Right cardiac atrium (tissue), 5 donors: ENCODE results near the gene ASH1L. TPM values are rescaled to one million over a fixed set of nuclear protein-coding genes. Genes with fewer than 3 reads are reported as not detected.
"Not testable (repeated sequence)": the region's sequence is repeated elsewhere in the genome, so short reads cannot be mapped to it uniquely, and the experiment has no call there.

Experiments used
- ATAC-seq, 2 donors: fragments of 200-7000 bp; cut with Tn5 transposase; one replicate each; pipeline versions ENCODE4 v1.8.0 to v1.9.1; 2020; ENCODE audit warnings: moderate library complexity in 2 of 2, mild to moderate bottlenecking in 1 of 2
- DNase-seq, 3 donors: peaks; one replicate each; pipeline ENCODE4 v3.0.0-alpha.2; 2020
- H3K27ac ChIP-seq: one replicate; pipeline ENCODE4 v1.5.1; 2013; ENCODE audit warnings: mild to moderate bottlenecking, low read length, control low read depth, moderate library complexity
- H3K27me3 ChIP-seq: one replicate; pipeline ENCODE4 v1.6.1; 2013; ENCODE audit not compliant: control insufficient read depth, insufficient read depth
- H3K4me1 ChIP-seq: one replicate; pipeline ENCODE4 v1.6.1; 2013; ENCODE audit warnings: low read length; ENCODE audit not compliant: control insufficient read depth, insufficient read depth
- H3K4me3 ChIP-seq: one replicate; pipeline ENCODE4 v1.5.1; 2013; ENCODE audit warnings: low read length, control low read depth
- H3K9me3 ChIP-seq: one replicate; pipeline ENCODE4 v1.6.1; 2013; ENCODE audit warnings: low read length; ENCODE audit not compliant: control insufficient read depth
- WGBS: extraction: QIAGEN DNeasy Blood & Tissue Kit; methylation state at CpG from one replicate; pipeline ENCODE4 v1.1.7; 2013; 5-methylcytosine and 5-hydroxymethylcytosine counted together
- intact Hi-C, 4 donors: fragments of 100-400 bp; cut with DNase I; formaldehyde crosslinking; loops; one replicate each; pipeline versions ENCODE4 v1.11.0 to v1.14.0; 2022 to 2023
- polyA plus RNA-seq: library from polyadenylated mRNA; stranded (reverse); fragments of 200-250 nt; gene quantifications from one replicate; pipeline ENCODE4 v1.2.3, GENCODE V29; 2013
- total RNA-seq, 4 donors: library from RNA; stranded (reverse); fragmentation: NEBNext Ultra II Directional; extraction: Animal tissue kit (Norgen Biotek cat#: 25700); gene quantifications; one replicate each; pipeline ENCODE4 v1.2.1, GENCODE V29; 2021
- donor health status: healthy with polysubstance abuse.
- donor health status: DM: no; HTN: yes; CAD: no.
- donor health status: DM: no; HTN: no; CAD: no.
- donor health status: DM: no; HTN: yes; CAD: no; lungs with severe emphysema.
- donor health status: DM: yes; HTN: yes; CAD: no.

ASH1L gene
- total and polyA plus RNA-seq, 5 donors, result 11.3 to 57.7 (median 48.0) TPM

DNA sequence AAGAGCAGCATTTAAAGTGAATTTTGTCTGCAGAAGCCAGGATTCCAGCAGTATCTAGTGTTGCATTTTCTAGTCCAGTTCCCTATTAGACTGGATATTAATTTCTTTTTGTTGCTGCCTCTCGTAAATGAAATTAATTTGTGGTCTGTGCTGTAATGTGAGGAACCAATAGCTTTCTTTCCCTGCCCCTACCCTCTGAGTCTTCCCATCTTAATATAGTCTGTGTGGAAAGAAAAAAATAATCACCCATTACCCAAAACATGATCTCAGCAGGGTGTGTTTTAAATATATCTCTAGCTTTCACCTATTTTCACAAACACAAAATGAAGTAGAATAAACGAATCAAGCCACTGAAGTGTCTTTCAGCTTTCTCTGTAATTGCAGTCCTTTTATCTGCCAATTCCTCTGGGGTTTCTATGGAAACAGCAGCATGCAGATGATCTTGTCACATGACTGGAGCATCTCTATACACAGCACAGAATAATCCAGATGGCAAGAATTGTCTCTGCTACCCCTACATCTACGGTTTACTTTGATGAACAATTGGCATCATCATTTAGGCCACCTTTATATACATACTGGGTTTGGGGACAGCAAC, 33.4 kb upstream of the ASH1L start:
- H3K9me3 ChIP-seq, ATAC-seq, DNase-seq, H3K4me3 ChIP-seq, H3K4me1 ChIP-seq, H3K27ac ChIP-seq, H3K27me3 ChIP-seq: not testable (repeated sequence)
- 63% methylated on average over 3 of the region's 3 CpGs for WGBS
- intact Hi-C loops, result loop anchor here in 2 of 4 donors (10.0 kb wide), 3 partner anchors 251 to 341 kb away; partner anchors contain the start of gene ENTREP3 (in 1 of the 2)

DNA sequence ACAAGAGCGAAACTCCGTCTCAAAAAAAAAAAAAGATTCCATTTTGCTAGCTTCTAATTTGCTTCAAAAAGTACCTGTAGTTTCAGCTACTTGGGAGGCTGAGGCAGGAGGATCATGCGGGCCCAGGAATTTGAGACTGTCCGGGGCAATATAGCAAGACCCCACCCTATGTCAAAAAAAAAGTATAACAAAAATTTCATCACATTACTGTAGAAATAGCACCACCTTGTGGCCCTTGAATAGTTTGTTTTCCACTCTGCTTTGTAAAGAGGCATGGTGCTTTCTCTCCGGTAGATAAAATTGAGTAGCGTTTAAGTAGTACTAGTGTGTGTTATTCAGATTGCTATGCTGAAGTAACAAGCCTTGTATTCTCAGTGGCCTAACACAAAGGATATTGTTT, 29.2 kb upstream of the ASH1L start:
- no peaks in the 10 kb centered on the region for H3K9me3 ChIP-seq
- ATAC-seq, result peak; percentile 38 to 70
- DNase-seq, result no peak
- no peak overlapping the region for H3K27ac ChIP-seq
- 35% methylated on average over 6 of the region's 6 CpGs for WGBS
- no peaks in the 10 kb centered on the region for H3K4me1 ChIP-seq
- no peak overlapping the region for H3K4me3 ChIP-seq
- no peaks in the 10 kb centered on the region for H3K27me3 ChIP-seq
- intact Hi-C loops, result loop anchor here in 2 of 4 donors (5.0 to 10.0 kb wide), 4 partner anchors 247 to 339 kb away; partner anchors contain the start of gene ENTREP3 (in 1 of the 2)

DNA sequence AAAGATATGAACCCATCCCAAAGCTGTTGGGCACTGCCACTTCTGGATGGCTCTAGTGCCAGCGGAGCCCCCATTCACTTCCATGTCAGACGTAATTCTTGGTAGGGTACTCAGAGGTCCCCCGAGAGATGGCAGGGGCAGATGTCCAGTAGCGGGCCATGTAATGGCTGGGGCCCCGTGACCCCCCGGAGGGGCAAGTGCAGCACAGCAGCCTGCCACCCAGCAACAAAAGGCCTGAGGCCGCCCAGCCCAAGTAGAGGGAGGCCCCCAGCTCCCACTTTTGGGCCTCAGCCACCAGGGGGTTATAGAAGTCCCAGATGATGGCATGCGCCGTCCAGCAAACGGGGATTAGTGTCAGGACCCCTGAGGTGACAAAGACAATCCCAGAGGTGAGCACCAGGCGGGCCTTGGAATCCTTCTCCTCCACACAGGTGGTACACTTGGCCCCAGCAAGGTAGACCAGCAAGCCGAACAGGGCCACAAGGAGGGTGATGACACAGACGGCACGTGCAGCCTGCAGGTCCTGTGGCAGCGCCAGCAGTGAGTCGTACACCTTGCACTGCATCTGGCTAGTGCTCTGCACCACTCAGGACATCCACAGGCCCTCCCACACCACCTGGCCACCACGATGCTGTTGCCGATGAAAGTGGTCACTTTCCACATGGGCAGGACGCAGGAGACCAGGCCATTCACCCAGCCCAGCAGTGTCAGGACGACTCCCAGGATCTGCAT, 28.1 kb upstream of the ASH1L start:
- intact Hi-C loops, result loop anchor here in 2 of 4 donors (5.0 to 10.0 kb wide), 4 partner anchors 246 to 338 kb away; partner anchors contain the start of gene ENTREP3 (in 1 of the 2)
- not testable (repeated sequence) for DNase-seq, H3K27me3 ChIP-seq, H3K4me1 ChIP-seq, H3K4me3 ChIP-seq, H3K27ac ChIP-seq, H3K9me3 ChIP-seq
- WGBS, result 89% methylated on average over 20 of the region's 20 CpGs
- peak in 1 of 2 donors; percentile 37 for ATAC-seq

DNA sequence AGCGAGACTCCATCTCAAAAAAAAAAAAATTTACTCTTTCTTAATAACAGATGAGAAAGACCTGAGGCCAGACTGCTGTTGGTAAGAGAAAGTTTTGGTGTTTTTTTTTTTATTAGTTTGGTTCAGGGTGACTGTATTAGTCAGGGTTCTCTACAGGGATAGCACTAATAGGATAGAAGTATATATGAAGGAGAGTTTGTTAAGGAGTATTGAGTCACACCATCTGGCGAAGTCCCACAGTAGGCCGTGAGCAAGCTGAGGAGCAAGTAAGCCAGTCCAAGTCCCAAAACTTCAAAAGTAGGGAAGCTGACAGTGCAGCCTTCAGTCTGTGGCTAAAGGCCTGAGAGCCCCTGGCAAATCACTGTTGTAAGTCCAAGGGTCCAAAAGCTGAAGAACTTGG, 26.7 kb upstream of the ASH1L start:
- DNase-seq, H3K4me3 ChIP-seq, H3K27ac ChIP-seq, H3K9me3 ChIP-seq, intact Hi-C loops, H3K27me3 ChIP-seq, H3K4me1 ChIP-seq, ATAC-seq: not testable (repeated sequence)
- WGBS, result 84% methylated on average over 3 of the region's 3 CpGs

DNA sequence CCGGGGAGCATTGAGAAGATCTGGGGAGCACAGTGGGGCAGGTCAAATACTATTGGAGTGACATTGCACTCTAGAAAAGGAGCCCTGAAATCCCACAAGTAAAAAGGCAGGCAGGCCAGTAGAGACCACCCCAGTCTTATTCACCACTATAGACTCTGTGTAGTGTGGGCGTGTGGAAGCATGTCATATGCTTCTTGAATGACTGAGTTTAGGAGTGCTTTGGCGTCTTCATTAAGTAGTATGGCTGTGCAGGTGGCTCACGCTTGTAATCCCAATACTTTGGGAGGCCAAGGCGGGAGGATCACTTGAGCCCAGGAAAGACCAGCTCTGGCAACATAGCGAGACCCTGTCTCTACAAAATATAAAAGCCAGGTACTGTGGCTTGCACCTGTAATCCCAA, 21.2 kb upstream of the ASH1L start:
- intact Hi-C loops, H3K27me3 ChIP-seq, H3K27ac ChIP-seq, H3K9me3 ChIP-seq, DNase-seq, H3K4me3 ChIP-seq, H3K4me1 ChIP-seq, ATAC-seq: not testable (repeated sequence)
- 95% methylated on average over 6 of the region's 6 CpGs for WGBS

DNA sequence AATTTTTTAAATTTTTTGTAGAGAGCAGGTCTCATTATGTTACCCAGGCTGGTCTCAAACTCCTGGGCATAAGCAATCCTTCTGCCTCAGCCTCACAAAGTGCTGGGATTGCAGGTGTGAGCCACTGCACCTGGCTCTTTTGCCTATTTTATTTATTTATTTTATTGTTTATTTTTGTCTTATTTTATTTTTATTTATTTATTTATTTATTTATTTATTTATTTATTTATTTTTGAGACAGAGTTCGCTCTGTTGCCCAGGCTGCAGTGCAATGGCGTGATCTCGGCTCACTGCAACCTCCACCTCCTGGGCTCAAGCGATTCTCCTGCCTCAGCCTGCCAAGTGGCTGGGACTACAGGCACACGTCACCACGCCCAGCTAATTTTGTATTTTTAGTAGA, 13.0 kb upstream of the ASH1L start:
- ATAC-seq, H3K4me1 ChIP-seq, H3K4me3 ChIP-seq, H3K9me3 ChIP-seq, intact Hi-C loops, DNase-seq, H3K27ac ChIP-seq, H3K27me3 ChIP-seq: not testable (repeated sequence)
- 98% methylated on average over 6 of the region's 6 CpGs for WGBS

DNA sequence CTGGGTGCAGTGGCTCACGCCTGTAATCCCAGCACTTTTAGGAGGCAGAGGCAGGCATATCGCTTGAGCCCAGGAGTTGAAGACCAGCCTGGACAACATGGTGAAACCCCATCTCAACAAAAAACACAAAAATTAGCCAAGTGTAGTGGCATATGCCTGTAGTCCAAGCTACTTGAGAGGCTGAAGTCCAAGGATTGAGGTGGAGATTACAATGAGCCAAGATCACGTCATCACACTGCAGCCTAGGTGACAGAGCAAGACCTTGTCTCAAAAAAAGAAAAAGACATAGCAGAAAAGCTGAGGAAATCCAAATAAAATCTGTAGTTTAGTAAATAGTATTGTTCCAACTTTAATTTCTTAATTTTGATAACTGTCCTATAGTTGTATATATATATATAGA, 11.5 kb upstream of the ASH1L start:
- 94% methylated on average over 3 of the region's 3 CpGs for WGBS
- intact Hi-C loops, result no loop called here
- Histone ChIP-seq H3K9me3 (no peaks in the 10 kb centered on the region), H3K4me3 (no peak overlapping the region), H3K27ac (no peak overlapping the region), H3K27me3 (no peaks in the 10 kb centered on the region), H3K4me1 (no peaks in the 10 kb centered on the region)
- ATAC-seq (no peak), DNase-seq (no peak)

DNA sequence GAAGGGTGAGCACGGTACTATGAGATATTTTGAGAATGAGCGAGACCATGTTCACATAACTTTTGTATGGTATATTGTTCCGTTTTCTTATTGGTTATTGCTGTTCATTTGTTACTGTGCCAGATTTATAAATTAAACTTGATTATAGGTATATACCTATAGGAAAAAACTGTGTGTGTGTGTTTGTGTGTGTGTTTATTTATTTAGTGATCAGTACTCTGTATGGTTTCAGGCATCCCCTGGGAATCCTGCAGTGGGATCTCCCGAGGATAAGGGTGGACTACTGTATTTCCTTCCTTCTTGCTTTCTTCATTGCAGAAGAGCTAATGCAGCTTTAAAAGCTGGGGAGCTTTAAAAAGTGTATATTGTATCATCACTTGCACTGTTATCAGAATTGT, 8.0 kb upstream of the ASH1L start:
- 59% methylated on average over 4 of the region's 4 CpGs for WGBS
- Histone ChIP-seq H3K9me3 (no peaks in the 10 kb centered on the region), H3K4me3 (no peak overlapping the region), H3K27ac (no peak overlapping the region), H3K4me1 (no peaks in the 10 kb centered on the region), H3K27me3 (no peaks in the 10 kb centered on the region)
- DNase-seq (no peak), ATAC-seq (no peak)
- intact Hi-C loops, result no loop called here

DNA sequence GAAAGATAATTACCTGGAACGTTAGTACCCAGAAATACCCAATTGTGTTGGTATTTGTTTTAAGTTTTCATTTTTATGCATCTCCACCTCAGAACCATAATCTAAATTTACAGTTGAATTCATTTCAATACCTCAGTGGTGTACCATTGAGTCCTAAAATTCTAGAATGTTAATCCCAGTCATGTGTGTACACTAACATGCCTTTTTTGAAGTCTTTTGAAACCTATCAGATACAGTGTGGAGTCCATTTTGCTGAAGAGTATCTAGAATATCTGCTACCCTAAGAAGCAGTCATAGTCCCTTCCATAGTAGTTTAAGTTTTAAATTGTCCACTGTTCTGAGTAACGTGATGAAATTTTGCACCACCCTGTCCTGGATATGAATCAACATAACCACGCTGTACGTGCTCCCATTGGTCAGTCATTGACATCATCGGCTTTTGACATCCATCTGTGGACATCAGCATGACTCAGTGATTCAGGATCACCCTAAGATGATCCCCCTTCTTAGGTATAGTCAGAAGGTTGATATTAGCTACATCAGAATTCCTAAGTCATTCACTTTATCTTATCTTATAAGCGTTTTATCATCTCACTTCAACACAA, 7.5 kb upstream of the ASH1L start:
- DNase-seq (no peak), ATAC-seq (no peak)
- no peaks in the 10 kb centered on the region for H3K27me3 ChIP-seq
- no peaks in the 10 kb centered on the region for H3K4me1 ChIP-seq
- no peak overlapping the region for H3K4me3 ChIP-seq
- WGBS, result 69% methylated on average over 6 of the region's 6 CpGs
- intact Hi-C loops, result no loop called here
- no peak overlapping the region for H3K27ac ChIP-seq
- no peaks in the 10 kb centered on the region for H3K9me3 ChIP-seq

DNA sequence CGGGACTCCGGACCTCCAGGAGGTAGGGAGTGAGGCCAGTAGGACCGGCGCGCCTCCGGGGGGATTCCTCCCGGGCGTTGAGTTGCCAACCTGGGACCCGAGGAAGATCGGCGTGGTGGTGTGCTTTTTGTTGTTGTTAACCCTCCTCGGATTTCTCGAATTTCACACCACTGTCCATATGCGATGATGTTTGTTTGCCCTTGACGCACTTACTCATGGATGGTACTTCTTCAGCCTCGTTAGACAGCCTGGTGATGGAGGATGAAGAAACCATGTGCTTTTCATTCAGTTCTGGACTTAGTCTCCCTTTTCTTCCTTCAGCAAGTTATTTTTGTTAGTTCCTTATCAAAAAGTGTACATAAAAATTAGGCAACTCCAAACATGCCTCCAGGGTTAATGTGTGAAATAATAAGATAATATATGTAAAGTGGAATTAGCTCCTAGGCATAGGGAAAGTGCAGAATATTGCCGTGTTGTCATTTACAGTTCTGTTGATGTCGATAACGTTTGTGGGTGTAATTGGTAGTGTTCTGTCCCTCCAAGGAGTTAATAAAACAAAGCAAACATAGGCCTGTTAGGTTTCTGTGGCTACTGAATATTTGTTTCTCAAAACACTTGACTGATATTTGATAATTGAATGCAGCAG, 897 bp upstream of the ASH1L start:
- under 1% methylated on average over 19 of the region's 19 CpGs for WGBS
- H3K4me3 ChIP-seq, result peak overlapping the region; percentile 81
- intact Hi-C loops, ATAC-seq, H3K4me1 ChIP-seq, H3K27me3 ChIP-seq, H3K9me3 ChIP-seq, DNase-seq: not testable (repeated sequence)
- H3K27ac ChIP-seq, result peak overlapping the region; percentile 86
